Measurements from ENCODE around the gene WBP2. TPM values are rescaled to one million over a fixed set of nuclear protein-coding genes. Genes with fewer than 3 reads are reported as not detected.

WBP2 gene
- total and polyA plus RNA-seq, 10 of the 15 experiments (the other 5 are each of a cell fraction or from before 2014, with no cell fraction given): 1.5 to 57.3 (median 27.5) TPM

GRCh38 chr17:75845058-75845711 is 9.9 kb downstream of the WBP2 start (continued):
- 0 out of 4 replicates have a peak, but pooled peaks of 1 of the 2 experiments have one; percentile 20 for TF ChIP-seq EP300 (IDR thresholded peaks at IDR 0.05; ENCODE audit: borderline replicate concordance in 1 of 2, control insufficient read depth in 1 of 2, low read depth in 2 of 2, low read length in 2 of 2)
- no peak for TF ChIP-seq ZBTB33 (IDR thresholded peaks at IDR 0.05)
- TF ChIP-seq MEF2B (IDR thresholded peaks at IDR 0.05; ENCODE audit: partially characterized antibody, poor library complexity, severe bottlenecking): peak; percentile 96
- TF ChIP-seq BRCA1 (IDR thresholded peaks at IDR 0.05; ENCODE audit: low read depth, low read length): no peak
- no peak for TF ChIP-seq SMAD1 (IDR thresholded peaks at IDR 0.05; ENCODE audit: low read depth, partially characterized antibody)
- TF ChIP-seq ZNF24 (IDR thresholded peaks at IDR 0.05): no peak
- TF ChIP-seq BCLAF1 (IDR thresholded peaks at IDR 0.05): no peak
- TF ChIP-seq, protein P1, sequence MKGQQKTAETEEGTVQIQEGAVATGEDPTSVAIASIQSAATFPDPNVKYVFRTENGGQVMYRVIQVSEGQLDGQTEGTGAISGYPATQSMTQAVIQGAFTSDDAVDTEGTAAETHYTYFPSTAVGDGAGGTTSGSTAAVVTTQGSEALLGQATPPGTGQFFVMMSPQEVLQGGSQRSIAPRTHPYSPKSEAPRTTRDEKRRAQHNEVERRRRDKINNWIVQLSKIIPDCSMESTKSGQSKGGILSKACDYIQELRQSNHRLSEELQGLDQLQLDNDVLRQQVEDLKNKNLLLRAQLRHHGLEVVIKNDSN (IDR thresholded peaks at IDR 0.05; ENCODE audit: borderline replicate concordance, extremely low read length, insufficient read depth, low read depth, low read length): peak; percentile 76
- TF ChIP-seq TARDBP (IDR thresholded peaks at IDR 0.05; ENCODE audit: borderline replicate concordance): no peak
- peak; percentile 58 for TF ChIP-seq DPF2 (IDR thresholded peaks at IDR 0.05)
- peak; percentile 82 for TF ChIP-seq IKZF1 (conservative IDR thresholded peaks at IDR 0.05)
- peak; percentile 75; the same call in 1 of the 2 replicates for TF ChIP-seq SMARCA5 (IDR thresholded peaks at IDR 0.05)
- TF ChIP-seq KLF5 (IDR thresholded peaks at IDR 0.05; ENCODE audit: partially characterized antibody): peak; percentile 27
- TF ChIP-seq, protein P2, sequence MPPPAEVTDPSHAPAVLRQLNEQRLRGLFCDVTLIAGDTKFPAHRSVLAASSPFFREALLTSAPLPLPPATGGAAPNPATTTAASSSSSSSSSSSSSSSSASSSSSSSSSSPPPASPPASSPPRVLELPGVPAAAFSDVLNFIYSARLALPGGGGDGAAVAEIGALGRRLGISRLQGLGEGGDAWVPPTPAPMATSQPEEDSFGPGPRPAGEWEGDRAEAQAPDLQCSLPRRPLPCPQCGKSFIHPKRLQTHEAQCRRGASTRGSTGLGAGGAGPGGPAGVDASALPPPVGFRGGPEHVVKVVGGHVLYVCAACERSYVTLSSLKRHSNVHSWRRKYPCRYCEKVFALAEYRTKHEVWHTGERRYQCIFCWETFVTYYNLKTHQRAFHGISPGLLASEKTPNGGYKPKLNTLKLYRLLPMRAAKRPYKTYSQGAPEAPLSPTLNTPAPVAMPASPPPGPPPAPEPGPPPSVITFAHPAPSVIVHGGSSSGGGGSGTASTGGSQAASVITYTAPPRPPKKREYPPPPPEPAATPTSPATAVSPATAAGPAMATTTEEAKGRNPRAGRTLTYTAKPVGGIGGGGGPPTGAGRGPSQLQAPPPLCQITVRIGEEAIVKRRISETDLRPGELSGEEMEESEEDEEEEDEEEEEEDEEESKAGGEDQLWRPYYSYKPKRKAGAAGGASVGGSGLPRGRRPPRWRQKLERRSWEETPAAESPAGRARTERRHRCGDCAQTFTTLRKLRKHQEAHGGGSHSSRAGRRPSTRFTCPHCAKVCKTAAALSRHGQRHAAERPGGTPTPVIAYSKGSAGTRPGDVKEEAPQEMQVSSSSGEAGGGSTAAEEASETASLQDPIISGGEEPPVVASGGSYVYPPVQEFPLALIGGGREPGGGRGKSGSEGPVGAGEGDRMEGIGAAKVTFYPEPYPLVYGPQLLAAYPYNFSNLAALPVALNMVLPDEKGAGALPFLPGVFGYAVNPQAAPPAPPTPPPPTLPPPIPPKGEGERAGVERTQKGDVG (CRISPR knock-in tag; IDR thresholded peaks at IDR 0.05): no peak
- TF ChIP-seq RB1 (IDR thresholded peaks at IDR 0.05; ENCODE audit: borderline replicate concordance): peak; percentile 87; the same call in 1 of the 2 replicates
- no peak for TF ChIP-seq RFX5 (IDR thresholded peaks at IDR 0.05; ENCODE audit: low read depth, low read length)
- no peak for TF ChIP-seq ZSCAN29 (IDR thresholded peaks at IDR 0.05)
- TF ChIP-seq, protein P3, sequence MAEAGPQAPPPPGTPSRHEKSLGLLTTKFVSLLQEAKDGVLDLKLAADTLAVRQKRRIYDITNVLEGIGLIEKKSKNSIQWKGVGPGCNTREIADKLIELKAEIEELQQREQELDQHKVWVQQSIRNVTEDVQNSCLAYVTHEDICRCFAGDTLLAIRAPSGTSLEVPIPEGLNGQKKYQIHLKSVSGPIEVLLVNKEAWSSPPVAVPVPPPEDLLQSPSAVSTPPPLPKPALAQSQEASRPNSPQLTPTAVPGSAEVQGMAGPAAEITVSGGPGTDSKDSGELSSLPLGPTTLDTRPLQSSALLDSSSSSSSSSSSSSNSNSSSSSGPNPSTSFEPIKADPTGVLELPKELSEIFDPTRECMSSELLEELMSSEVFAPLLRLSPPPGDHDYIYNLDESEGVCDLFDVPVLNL (IDR thresholded peaks at IDR 0.05; ENCODE audit: low read depth, low read length): 0 out of 2 replicates have a peak, but pooled peaks have one; percentile 19
- TF ChIP-seq PML (IDR thresholded peaks at IDR 0.05; ENCODE audit: low read length): no peak
- 0 out of 2 replicates have a peak, but pooled peaks have one; percentile 11 for TF ChIP-seq ATF7 (IDR thresholded peaks at IDR 0.05; ENCODE audit: low read depth)

All from GM12878 (cell line).